IPS-15b (cell line): Measurements from ENCODE around the gene CDHR2.

ENCODE experiments used
- H3K27me3 ChIP-seq: one replicate; pipeline ENCODE4 v1.6.1; 2013; ENCODE audit warnings: low read length; ENCODE audit not compliant: control insufficient read depth, insufficient read depth
- H3K36me3 ChIP-seq: one replicate; pipeline ENCODE4 v1.6.1; 2013; ENCODE audit warnings: low read length; ENCODE audit not compliant: control insufficient read depth, insufficient read depth
- H3K4me1 ChIP-seq: one replicate; pipeline ENCODE4 v1.6.1; 2013; ENCODE audit warnings: mild to moderate bottlenecking, low read length; ENCODE audit not compliant: control insufficient read depth, insufficient read depth
- H3K4me3 ChIP-seq: one replicate; pipeline ENCODE4 v1.5.1; 2013; ENCODE audit warnings: low read depth, low read length
- H3K9ac ChIP-seq: one replicate; pipeline ENCODE4 v1.6.1; 2013; ENCODE audit warnings: low read depth, mild to moderate bottlenecking, low read length
- H3K9me3 ChIP-seq: one replicate; pipeline ENCODE4 v1.6.1; 2013; ENCODE audit warnings: mild to moderate bottlenecking, low read length; ENCODE audit not compliant: control insufficient read depth, insufficient read depth

Gene CDHR2

GRCh38 chr5:176608937-176609723 lies 60.0 kb downstream of the CDHR2 start:
- Histone ChIP-seq H3K4me3 (peak overlapping the region; percentile 76), H3K4me1 (peaks cover 4% of the 10 kb centered on the region), H3K36me3 (no peaks in the 10 kb centered on the region), H3K9ac (peak overlapping the region; percentile 54), H3K9me3 (no peaks in the 10 kb centered on the region), H3K27me3 (peaks cover 23% of the 10 kb centered on the region)

DNA sequence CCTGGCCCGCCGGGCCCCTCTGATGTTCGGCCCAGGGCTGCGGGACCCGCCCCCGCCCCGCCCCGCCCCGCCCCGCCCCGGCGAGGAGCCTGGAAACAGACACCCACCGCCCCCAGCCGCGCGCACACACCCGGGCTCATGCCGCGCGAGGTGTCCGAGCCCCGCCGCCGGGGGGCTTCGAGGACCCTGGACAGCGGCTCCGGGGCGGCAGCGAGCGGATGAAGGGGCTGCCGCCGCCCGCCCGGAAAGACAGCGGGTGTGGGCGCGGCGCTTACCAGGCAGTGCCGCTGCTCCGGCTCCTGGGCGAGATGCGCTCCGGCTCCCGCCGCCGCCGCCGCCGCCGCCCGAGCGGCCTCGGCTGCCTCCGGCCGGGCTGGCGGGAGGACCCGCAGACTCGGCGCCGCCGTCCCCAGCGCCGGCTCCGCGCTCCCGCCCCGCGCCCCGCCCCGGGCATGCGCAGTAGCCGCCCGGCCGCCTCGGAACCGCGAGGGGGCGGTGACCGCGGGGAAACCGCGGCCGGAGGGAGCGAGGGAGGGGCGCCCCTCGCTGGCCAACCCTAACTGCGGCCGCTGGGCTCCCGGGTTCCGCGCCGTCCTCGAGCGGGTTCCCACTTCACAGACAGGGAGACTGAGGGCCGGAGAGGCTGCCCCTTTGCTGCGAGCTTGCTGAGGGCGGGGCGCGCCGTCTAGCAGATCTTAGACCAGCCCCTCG lies 60.7 kb downstream of the CDHR2 start, which contains the start of gene GPRIN1:
Gene GPRIN1 (minus strand): TSS at position 433 of the 711 bp plus-strand sequence. CDS start 10,322 bp downstream, outside the sequence.
- H3K27me3 ChIP-seq = peaks cover 23% of the 10 kb centered on the region
- no peaks in the 10 kb centered on the region for H3K36me3 ChIP-seq
- H3K4me1 ChIP-seq = peaks cover 4% of the 10 kb centered on the region
- H3K4me3 ChIP-seq = peak within 1 kb of the TSS; percentile 76
- H3K9me3 ChIP-seq = no peaks in the 10 kb centered on the region
- H3K9ac ChIP-seq = peak within 1 kb of the TSS; percentile 54

- Histone ChIP-seq H3K4me1 (peaks cover 4% of the 10 kb centered on the region), H3K27me3 (peaks cover 23% of the 10 kb centered on the region), H3K9ac (no peak overlapping the region), H3K9me3 (no peaks in the 10 kb centered on the region), H3K36me3 (no peaks in the 10 kb centered on the region), H3K4me3 (peak overlapping the region; percentile 56)
Observed at GRCh38 chr5:176610435-176610773, 61.3 kb downstream of the CDHR2 start.

DNA sequence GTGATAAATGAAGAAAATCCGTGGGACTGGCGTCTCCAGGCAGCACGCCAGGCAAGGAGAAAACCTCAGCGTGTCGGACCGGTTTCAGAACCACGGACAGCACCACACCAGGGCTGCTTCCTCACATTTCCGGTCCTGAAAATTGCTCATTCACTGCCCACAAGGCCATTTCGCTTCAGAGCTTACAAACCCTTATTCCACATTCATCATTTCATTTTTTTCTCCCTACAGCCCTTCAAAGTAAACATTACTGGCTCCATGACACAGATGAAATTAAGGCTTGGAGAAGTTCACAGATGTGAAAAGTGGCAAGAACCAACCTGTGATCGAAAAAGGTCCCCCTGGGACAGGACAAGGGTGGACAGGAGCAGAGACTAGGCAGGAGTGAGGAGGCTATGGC lies 62.3 kb downstream of the CDHR2 start:
- H3K4me1 ChIP-seq = peaks cover 4% of the 10 kb centered on the region
- no peaks in the 10 kb centered on the region for H3K9me3 ChIP-seq
- H3K4me3 ChIP-seq = no peak overlapping the region
- H3K36me3 ChIP-seq = no peaks in the 10 kb centered on the region
- H3K27me3 ChIP-seq = peaks cover 23% of the 10 kb centered on the region
- no peak overlapping the region for H3K9ac ChIP-seq

DNA sequence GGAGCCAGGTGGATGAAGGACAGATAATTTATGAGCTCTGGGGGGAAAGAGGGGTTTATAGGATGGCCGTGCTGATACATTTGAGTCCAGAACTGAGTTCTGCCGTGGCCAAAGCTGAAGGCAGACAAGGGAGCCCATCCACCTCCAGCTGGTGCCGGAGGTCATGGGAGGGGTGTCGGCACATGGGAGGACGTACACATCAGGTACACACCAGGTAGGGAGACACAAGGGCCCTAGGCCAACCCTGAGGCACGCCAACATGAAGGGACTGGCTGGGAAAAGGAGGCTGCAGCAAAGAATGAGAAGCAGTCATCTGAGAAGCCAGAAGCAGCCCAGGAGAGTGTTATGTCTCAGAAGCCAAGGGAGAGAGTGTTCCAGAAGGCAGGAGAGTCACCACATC lies 62.9 kb downstream of the CDHR2 start:
- Histone ChIP-seq H3K27me3 (peaks cover 28% of the 10 kb centered on the region), H3K9me3 (no peaks in the 10 kb centered on the region), H3K36me3 (no peaks in the 10 kb centered on the region), H3K9ac (no peak overlapping the region), H3K4me1 (peaks cover 4% of the 10 kb centered on the region), H3K4me3 (no peak overlapping the region)

- Histone ChIP-seq H3K4me3 (no peak overlapping the region), H3K9ac (no peak overlapping the region), H3K36me3 (no peaks in the 10 kb centered on the region), H3K9me3 (no peaks in the 10 kb centered on the region), H3K27me3 (peaks cover 33% of the 10 kb centered on the region), H3K4me1 (peaks cover 4% of the 10 kb centered on the region)
Observed at GRCh38 chr5:176612855-176613254, 63.7 kb downstream of the CDHR2 start.

DNA sequence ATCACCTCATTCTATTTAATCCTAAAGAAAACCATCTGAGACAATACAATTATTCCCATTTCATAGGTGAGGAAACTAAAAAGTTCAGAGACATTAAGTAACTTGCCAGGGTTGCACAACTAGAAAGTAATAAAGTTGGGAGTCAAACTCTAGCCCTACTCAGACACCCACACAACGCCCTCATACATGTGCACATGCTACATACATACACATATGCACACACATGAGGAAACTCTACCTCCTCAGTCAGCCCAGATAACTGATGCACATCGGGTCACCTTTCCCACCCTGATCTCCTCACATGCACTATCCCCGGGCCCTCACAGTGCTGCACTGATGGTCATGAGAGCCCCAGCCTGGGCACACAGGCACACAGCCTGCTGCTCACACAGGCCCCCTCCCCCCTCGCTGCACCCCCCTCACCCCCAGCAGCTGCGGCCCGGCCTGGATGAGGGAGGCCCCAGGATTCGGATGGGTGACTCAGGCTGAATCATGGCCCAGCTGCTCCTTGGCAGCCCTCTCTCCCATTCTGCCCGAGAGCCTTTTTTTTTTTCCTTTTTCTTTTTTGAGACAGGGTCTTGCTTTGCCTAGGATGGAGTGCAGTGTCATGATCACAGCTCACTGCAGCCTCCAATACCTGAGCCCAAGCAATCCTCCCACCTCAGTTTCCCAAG lies 65.8 kb downstream of the CDHR2 start:
- Histone ChIP-seq H3K9me3 (no peaks in the 10 kb centered on the region), H3K27me3 (peaks cover 37% of the 10 kb centered on the region)

DNA sequence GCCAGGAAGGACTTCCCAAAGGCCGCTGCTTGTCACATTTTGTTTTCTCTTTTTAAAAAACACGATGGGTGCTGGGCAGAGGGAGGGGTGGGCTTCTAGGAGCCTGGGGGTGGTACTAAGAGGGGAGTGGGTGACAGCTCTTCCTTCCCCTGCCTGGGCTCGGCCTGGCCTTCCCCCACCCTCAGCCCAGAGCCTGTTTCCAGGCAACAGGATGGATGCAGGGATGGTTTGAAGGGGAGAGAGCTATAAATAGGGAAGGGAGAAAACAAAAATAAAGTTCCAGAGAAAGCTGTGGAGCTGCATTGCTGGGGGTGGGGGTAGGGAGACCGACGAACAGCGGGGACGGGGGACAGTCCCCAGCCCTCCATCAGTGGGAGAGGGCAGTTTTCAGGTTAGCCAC lies 67.4 kb downstream of the CDHR2 start:
- Histone ChIP-seq H3K36me3 (no peaks in the 10 kb centered on the region), H3K27me3 (peaks cover 40% of the 10 kb centered on the region), H3K4me1 (peaks cover 3% of the 10 kb centered on the region), H3K9me3 (no peaks in the 10 kb centered on the region), H3K9ac (no peak overlapping the region), H3K4me3 (no peak overlapping the region)

More for the DNA sequence above, 65.8 kb downstream of the CDHR2 start:
- H3K4me3 ChIP-seq = no peak overlapping the region
- H3K36me3 ChIP-seq = no peaks in the 10 kb centered on the region
- H3K4me1 ChIP-seq = peaks cover 3% of the 10 kb centered on the region
- no peak overlapping the region for H3K9ac ChIP-seq

- H3K9ac ChIP-seq = no peak overlapping the region
- peaks cover 2% of the 10 kb centered on the region for H3K4me1 ChIP-seq
- peak overlapping the region; percentile 39 for H3K4me3 ChIP-seq
- no peaks in the 10 kb centered on the region for H3K36me3 ChIP-seq
- no peaks in the 10 kb centered on the region for H3K9me3 ChIP-seq
- peaks cover 41% of the 10 kb centered on the region for H3K27me3 ChIP-seq
Observed at GRCh38 chr5:176618783-176619182, 69.6 kb downstream of the CDHR2 start.

- H3K4me3 ChIP-seq = peak overlapping the region; percentile 45
Observed at GRCh38 chr5:176619203-176619568, 70.0 kb downstream of the CDHR2 start.

DNA sequence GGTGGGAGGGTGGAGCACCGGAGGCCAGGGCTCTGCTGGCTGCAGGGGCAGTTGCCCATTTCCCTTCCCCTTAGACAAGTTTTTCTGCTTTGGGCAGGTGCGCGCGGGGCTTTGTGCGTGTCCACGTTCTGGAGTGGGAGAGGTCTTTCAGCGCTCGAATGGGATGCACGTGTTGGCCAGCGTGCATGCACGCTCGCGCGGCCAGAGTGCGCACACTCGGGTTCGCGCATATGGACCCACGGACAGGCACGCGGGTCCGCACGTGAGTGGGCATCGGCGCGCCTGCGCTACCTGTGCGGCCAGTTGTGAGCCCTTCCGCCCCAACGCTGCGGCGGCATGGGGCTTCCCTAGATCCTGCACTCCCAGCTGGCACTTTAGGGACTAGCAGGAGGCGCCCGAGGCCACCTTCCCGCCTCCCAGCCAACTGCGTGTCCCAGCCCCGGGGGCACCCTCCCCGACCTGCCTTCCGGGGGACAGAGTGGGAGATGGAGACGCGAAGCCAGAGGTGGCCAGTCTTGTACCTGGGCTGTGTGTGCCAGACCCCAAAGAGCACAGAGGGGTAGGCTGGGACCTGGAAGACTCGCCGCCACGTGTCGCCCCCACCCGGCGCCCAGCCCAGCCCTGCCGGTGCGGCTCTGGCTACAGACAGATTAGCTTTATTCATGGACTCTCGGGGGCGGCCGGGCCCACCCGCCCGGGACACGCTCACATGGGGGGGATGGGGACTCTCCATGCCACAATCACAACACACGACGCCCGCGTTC lies 70.6 kb downstream of the CDHR2 start:
- H3K9me3 ChIP-seq = no peaks in the 10 kb centered on the region
- H3K27me3 ChIP-seq = peaks cover 41% of the 10 kb centered on the region
- no peak overlapping the region for H3K9ac ChIP-seq
- no peaks in the 10 kb centered on the region for H3K36me3 ChIP-seq
- H3K4me3 ChIP-seq = peak overlapping the region; percentile 45
- peaks cover 2% of the 10 kb centered on the region for H3K4me1 ChIP-seq

More at GRCh38 chr5:176619203-176619568, 70.0 kb downstream of the CDHR2 start:
- peaks cover 41% of the 10 kb centered on the region for H3K27me3 ChIP-seq
- no peak overlapping the region for H3K9ac ChIP-seq
- no peaks in the 10 kb centered on the region for H3K9me3 ChIP-seq
- peaks cover 2% of the 10 kb centered on the region for H3K4me1 ChIP-seq
- H3K36me3 ChIP-seq = no peaks in the 10 kb centered on the region
